ENCODE results near the gene METRNL.
"Not testable (repeated sequence)": the region's sequence is repeated elsewhere in the genome, so short reads cannot be mapped to it uniquely, and the experiment has no call there.

Gene METRNL

DNA sequence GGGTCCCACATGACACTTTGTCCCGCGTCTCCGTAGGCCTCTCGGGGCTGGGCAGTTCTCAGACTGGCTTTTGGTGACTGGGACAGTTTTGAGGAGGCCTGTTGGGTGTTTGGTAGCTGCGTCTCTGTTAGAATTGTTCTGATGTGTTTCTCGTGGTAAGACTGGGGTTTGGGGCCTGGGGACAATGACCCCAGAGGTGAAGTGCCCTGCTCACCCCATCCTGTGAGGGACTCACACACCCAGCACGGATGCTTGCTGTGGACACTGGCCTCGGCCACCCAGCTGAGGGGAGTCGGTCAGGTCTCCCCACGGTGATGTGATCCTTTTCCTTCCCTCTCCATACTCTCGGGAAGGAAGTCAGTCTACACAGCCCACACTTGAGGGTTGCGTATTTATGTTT, 50.3 kb downstream of the METRNL start:
- no peak overlapping the region for H3K4me3 ChIP-seq (ENCODE audit: control insufficient read depth, low read depth, low read length)
- no peak for TF ChIP-seq CTCF (IDR thresholded peaks at IDR 0.05; ENCODE audit: control insufficient read depth, insufficient read depth, low read depth, low read length, missing control alignments)
- no peak for DNase-seq (ENCODE audit: low read depth)

DNA sequence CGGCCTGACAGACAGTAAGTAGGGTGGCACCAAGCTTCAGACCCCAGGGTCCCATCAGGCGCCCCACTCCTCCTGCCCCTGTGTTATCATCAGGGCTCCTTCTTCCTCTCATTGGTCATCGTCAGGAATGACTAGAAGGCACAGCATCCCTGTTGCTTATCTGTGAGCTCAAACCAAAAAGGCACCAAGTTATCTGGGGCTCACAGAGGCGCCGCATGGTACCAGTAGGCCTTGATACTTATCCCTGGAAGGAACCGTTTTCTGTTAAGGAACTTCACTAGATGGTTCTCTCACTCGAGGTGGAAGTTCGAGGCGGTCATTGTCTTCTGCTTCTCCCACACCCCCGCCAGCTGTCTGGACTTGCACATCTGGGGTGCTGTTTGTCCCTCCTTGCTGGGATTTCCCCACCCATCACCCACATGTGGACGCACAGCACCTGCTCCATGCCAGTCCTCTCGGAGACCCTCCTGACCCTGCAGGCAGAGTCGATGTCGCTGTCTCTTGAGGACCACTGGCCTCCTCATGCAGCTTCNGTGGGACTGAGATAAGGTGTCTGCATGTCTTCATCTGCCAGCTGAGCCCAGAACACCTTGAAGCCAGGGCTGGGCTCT, 52.1 kb downstream of the METRNL start:
- H3K4me3 ChIP-seq (ENCODE audit: control insufficient read depth, low read depth, low read length) = no peak overlapping the region
- no peak for DNase-seq (ENCODE audit: low read depth)
- no peak for TF ChIP-seq CTCF (IDR thresholded peaks at IDR 0.05; ENCODE audit: control insufficient read depth, insufficient read depth, low read depth, low read length, missing control alignments)

GRCh38 chr17:83132251-83133081, 53.1 kb downstream of the METRNL start:
- TF ChIP-seq CTCF (IDR thresholded peaks at IDR 0.05; ENCODE audit: control insufficient read depth, insufficient read depth, low read depth, low read length, missing control alignments) = no peak
- DNase-seq (ENCODE audit: low read depth) = no peak
- H3K4me3 ChIP-seq (ENCODE audit: control insufficient read depth, low read depth, low read length) = no peak overlapping the region

DNA sequence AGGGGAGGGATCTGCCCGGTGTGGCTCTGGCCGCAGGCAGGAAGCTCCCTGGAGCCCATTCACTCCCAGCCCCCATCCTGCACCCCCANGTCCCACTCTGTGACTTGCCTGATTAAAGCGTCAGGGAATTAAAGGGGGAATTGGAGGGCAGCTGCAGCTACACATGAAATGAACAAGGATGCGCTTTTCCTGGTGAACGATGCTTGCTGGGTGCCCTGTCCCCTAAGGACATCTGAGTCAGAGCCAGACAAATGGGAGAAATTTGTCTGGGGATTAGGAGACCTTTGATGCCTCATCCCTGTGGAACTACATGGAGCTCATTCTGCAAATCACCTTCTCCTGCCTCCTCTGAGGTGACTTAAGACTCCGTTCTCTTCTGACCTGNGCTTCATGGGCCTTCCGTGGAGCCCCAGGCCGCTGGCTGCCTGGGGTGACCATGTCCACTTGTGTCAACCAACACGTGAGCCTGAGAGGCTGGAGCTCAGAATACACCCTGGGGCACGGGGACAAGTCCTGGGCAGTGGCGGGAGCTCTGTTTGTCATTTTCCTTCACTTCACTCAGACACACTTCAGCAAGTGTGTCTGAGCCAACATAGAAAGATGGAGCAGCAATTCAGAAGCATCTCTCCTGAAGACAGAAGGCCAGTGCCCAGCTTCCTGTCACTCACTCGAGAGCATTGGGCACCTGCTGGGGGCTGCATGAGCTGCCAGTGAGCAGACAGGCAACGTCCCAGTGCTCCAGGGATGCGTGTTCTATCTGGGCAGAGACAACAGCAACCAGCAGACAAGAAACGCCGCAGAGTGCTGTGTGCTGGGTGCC, 54.1 kb downstream of the METRNL start:
- no peak for DNase-seq (ENCODE audit: low read depth)
- H3K4me3 ChIP-seq (ENCODE audit: control insufficient read depth, low read depth, low read length) = no peak overlapping the region
- TF ChIP-seq CTCF (IDR thresholded peaks at IDR 0.05; ENCODE audit: control insufficient read depth, insufficient read depth, low read depth, low read length, missing control alignments) = no peak

- not testable (repeated sequence) for H3K4me3 ChIP-seq (ENCODE audit: control insufficient read depth, low read depth, low read length); DNase-seq (ENCODE audit: low read depth)
Measured at GRCh38 chr17:83134456-83134855, 55.0 kb downstream of the METRNL start.

DNA sequence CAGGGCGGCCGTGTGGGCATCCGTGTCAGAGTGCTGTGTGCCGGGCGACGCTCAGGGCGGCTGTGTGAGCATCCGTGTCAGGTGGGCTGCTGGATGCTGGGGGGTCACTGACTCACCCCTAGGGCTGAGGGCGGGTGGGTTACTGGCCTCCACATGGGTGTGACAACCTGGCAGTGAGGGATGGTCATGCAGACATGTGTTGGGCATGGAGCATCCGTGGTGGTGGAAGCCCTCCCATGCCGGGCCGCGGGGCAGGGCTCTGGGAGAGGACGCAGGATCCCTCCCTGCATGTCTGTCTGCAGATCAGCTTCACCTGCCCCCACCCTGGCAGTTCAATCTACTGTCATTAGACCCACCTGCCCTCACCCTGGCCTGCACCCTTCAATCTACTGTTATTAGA, 56.3 kb downstream of the METRNL start:
- DNase-seq (ENCODE audit: low read depth) = no peak
- TF ChIP-seq CTCF (IDR thresholded peaks at IDR 0.05; ENCODE audit: control insufficient read depth, insufficient read depth, low read depth, low read length, missing control alignments) = no peak
- no peak overlapping the region for H3K4me3 ChIP-seq (ENCODE audit: control insufficient read depth, low read depth, low read length)

GRCh38 chr17:83136156-83136555, 56.7 kb downstream of the METRNL start:
- no peak overlapping the region for H3K4me3 ChIP-seq (ENCODE audit: control insufficient read depth, low read depth, low read length)
- TF ChIP-seq CTCF (IDR thresholded peaks at IDR 0.05; ENCODE audit: control insufficient read depth, insufficient read depth, low read depth, low read length, missing control alignments) = no peak
- no peak for DNase-seq (ENCODE audit: low read depth)

Measured in AG09309 (cell line).